ENCODE data around the gene ABCA7.
"Not testable (repeated sequence)": the region's sequence is repeated elsewhere in the genome, so short reads cannot be mapped to it uniquely, and the experiment has no call there.

ABCA7 gene

DNA sequence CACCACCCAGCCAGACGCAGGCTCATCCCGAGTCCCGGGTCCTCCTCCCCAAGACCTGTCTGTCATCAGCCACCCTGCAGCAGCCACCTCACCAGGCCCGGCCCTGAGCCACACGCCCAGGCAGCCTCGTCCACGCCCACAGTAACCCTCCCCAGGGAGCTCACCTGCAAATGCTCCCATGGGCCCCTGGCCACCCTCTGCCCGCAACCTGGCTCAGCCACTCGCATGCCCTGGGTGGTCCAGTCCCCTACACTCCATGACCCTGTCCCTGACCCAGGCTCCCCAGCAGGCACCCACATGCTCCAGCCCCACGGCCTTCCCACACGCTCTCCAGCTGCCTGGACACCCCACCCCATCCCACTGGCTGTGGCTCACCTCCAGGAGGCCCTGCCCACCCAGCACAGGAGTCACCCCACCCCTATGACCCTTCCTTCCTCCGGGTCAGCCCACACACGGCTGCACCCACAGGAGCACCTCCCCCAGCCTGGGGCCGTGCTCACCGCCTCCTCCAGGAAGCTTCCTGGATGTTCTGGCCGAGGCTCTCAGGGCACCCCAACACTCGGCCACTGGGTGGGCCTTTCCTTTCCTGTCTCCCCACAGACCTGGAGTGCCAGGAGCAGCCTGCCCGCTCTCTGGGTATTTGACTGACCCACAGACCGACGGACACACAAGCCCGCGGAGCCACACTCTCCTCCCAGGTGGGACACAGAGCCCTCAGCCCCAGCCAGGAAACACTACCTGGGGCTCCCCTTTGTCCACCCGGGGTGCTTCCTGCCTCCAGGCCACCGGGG is 22.6 kb upstream of the ABCA7 start:
- DNase-seq (ENCODE audit: low read depth in 1 of 2, low spot score in 1 of 2), result no peak

DNA sequence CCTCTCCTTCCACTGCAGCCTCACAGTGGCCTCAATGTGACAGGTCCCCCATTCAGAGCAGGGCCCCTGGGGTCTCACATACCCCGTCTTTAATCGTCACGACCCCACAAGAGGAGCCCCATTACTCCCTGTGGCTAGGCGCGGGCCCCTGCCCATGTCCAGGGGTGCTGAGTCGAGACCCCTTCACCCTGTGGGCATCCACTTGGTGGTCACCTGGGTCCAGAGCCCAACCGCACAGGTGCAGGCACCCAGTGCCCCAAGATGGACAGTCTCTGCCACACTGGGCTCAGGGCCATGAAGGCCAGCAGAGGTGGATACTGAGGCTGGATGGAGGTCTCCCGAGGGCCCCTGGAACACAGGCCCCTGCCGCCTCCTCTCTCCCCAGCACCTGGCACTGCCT is 22.0 kb upstream of the ABCA7 start:
- DNase-seq (ENCODE audit: low read depth in 1 of 2, low spot score in 1 of 2), result no peak

DNA sequence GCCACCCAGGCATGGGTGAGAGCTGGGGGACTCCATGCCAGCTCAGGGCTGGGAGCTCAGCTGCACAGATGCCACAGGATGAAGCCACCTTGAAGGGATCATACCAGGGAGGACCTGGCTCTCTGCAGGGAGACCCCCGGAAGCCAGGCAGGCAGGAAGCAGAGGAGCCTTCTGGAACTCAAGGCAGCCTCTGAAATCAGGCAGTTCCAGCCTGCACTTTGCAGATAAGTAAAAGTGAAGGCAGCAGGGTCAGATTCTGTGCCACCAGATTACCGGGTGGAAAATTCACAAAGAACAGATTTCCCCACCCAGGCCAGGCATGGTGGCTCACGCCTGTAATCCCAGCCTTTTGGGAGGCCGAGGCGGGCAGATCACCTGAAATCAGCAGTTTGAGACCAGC is 21.5 kb upstream of the ABCA7 start:
- no peak for DNase-seq (ENCODE audit: low read depth in 1 of 2, low spot score in 1 of 2)

DNA sequence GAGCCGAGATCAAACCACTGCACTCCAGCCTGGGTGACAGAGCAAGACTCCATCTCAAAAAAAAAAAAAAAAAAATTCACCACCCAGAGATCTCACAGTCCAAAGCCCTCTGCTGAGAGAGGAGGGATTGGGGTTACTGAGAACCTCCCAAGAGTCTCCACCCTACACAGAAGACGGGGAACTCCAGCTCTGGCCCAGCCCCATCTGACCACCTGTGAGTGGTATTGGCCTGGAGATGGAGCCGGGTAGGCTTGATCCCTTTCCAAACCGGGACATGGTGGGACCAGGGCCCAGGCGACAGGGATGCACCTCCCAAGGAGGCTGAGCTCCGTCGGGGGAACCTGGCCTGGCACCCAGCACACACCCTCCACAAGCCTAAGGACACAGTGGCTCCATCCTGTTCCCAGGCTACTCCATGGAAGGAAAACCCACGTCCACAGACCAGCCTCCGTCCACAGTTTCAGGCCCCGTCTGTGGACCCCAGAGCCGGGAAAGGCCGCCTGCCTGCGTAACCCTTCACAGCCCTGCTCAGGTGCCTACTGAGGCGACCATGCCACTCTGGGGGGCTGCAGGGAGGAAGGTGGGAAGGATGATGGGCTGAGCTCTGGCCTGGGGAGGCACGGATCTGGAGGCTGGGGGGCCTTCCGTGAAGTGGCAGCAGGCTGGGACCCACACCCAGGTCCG is 20.8 kb upstream of the ABCA7 start:
- DNase-seq (ENCODE audit: low read depth in 1 of 2, low spot score in 1 of 2), result no peak

DNA sequence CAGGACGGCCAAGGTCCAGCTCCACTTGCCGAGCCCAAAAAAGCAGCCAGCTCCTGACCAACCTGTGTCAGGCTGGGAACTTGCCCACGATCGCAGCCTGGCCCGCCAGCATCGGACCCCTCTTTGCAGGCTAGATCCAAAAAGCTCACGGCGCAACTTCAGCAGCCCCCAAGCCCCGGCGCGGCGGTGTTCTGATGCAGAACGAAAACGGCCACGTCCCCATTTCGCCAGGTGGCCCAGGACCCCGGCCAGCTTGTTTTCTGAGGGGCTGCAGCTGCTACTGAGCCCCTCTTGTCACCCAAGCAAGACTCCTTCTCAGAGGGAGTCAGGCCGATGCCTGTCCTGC is 20.3 kb upstream of the ABCA7 start:
- no peak for DNase-seq (ENCODE audit: low read depth in 1 of 2, low spot score in 1 of 2)

DNA sequence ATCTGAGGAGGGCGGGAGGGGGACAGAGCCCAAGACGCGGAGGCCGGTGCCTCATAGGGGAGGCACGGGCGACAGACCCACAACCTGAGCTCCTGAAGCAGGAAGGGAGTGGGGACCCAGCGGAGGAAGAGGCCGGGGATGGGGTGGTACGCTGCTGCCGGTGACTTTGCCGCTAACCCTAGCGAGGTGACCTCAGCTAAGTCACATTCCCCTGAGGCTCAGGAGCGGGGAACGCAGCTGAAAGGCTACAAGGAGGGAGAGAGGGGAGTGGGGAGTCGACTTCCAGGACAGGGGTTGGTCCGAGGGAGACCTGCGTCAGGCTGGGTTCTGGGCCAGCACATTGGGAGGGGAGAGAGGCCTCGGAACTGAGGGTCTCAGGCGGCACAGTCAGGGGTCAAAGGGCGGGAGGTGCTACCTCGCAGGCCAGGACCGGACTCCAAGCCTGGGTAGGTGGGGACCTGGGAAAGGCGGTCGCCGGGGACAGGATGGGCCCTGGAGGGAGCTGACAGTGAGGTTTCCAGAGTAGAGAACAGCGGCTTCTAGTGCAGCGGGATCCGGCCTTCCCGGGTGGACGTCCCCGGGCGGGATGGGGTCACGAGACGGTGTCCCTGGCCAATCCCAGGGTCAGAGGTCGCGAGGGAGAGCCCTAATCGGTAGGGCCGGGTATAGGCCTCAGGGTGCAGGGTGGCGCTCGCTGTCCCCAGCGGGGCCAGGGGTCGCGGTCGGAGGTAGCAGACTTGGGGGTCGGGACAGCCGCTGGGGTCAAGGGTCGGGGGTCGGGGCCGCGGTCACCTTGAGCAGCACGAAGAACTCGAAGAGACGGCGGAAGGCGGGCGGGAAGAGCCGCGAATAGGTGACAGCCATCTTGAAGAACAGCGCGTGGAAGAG is 19.7 kb upstream of the ABCA7 start:
- no peak for DNase-seq (ENCODE audit: low read depth in 1 of 2, low spot score in 1 of 2)

DNA sequence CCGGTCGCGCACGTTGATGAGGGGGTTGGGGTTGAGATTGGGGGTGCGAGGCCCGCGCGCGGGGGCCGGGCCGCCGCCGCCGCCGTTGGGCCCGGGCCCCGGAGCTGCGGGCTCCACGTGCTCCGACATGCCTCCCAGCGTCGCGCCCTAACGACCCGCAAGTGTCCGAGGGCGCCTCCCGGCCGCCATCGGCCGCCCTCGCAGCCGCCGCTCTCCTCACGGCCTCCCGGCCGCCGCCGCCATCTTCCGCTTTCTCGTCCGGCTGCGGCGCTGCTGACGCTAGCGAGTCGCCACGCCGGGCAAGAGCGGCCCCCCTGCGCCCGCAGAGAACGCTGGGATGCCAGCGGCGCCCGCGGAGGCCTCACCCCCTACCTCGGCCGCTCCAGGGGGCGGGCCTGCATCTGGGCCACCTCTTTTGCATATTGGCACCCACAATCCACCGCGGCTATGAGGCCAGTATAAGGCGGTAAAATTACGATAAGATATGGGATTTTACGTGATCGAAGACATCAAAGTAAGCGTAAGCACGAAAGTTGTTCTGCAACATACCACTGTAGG is 19.0 kb upstream of the ABCA7 start, which contains the start of gene TMEM259:
Gene TMEM259 (minus strand): TSS at position 256 of the 558 bp plus-strand sequence. CDS start 127 bp downstream, at position 129.
- DNase-seq (ENCODE audit: low read depth in 1 of 2, low spot score in 1 of 2), result peak; percentile 91 to 95

DNA sequence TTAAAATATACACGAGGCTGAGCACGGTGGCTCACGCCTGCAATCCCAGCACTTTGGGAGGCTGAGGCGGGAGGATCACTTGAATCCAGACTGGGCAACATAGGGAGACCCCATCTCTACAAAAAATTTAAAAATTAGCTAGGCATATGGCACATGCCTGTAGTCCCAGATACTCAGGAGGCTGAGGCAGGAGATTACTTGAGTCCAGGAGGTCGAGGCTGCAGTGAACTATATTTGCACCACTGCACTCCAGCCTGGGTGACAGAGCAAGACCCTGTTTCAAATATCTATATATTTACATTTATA is 16.1 kb upstream of the ABCA7 start:
- DNase-seq (ENCODE audit: low read depth in 1 of 2, low spot score in 1 of 2), result not testable (repeated sequence)

DNA sequence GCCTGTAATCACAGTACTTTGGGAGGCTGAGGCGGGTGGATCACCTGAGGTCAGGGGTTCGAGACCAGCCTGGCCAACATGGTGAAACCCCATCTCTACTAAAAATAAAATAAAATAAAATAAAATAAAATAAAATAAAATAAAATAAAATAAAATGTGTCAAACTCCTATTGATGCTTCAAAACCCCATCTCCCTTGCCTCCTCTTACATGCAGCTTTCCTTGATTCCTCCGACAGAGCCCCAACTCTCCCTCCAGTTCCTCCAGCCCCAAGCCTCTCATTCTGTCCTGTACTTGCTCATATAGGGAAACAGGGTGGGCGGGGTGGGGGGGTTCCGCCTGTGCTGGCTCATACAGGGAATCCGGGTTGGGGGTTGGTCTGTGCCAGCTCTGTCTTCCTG is 14.8 kb upstream of the ABCA7 start:
- not testable (repeated sequence) for DNase-seq (ENCODE audit: low read depth in 1 of 2, low spot score in 1 of 2)

DNA sequence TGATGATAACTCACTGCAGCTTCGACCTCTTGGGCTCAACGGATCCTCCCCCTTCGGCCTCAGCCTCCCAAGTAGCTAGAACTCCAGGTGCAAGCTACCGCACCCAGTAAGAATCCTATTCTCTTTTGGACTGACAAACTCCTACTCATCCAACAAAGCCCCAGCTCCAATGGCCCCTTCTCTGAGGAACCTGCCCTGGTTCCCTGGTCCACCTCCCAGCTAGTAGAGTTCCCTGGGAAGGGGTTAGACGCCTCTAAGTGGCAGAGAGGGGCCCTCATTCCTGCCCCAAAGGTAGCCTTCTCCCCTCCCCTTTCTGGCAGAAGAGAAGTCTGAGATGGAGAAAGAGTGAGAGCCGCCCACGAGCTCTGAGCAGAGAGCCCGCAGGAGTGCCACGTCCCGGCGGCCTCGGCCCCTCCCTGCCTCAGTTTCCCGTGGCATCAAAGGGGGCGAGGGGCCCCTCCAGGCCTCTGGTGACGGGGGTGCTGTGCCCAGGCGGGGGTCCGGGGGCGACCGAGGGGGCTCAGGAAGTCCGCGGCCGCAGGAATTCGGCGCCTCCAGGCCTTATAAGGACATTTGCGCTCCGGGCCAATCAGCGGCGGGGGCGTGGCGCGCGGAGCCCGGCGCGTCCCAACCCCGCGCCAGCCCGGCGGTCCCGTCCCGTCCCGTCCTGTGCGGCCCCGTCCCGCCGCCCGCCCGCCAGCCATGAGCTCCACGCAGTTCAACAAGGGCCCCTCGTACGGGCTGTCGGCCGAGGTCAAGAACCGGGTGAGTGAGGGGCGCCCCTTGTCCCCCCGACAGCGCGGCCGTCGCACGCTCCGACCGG is 13.7 kb upstream of the ABCA7 start, which contains the start of gene CNN2:
Gene CNN2 (plus strand): TSS at position 649 of the 823 bp plus-strand sequence. CDS start 54 bp downstream, at position 703.
- peak in 1 of 2 donors; percentile 49 for DNase-seq (ENCODE audit: low read depth in 1 of 2, low spot score in 1 of 2)

DNA sequence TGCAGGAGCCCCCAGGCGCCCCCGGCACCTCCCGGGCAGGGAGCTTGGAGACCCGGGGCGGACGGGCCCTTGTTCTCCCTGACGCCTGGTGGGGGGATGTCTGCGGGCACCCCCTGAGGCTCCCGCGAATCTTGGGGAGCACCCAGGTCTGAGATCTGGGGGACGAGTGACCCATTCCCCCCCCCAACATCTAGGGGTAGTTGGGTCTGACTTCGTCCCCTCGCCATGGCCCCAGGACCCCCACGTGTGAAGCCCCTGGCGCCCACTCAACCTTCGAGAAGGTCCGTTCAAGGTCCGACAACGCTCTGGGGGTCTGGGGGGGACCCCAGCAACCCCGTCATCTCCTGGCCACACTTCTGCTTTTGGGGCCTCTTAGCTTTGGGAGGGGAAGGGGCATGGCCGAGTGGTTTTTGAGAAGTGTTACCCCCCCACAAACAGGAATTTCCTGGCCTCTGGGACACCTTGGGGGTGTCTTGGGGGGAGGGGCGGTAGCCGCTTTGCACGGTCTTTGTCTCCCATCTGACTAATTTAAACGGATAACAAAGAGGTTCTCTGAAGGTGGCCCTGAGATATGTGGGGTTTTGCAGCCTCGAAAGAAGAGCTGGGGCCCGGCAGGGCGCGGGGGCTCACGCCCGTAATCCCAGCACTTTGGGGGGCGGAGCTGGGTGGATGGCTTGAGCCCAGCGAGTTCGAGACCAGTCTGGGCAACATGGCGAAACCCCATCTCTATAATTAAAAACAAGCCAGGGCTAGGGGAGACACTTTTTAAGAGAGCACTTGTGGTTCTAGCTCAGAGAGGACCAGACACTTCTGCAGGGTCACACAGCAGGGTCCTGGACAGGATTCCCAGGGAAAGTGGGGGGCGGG is 12.9 kb upstream of the ABCA7 start:
- no peak for DNase-seq (ENCODE audit: low read depth in 1 of 2, low spot score in 1 of 2)

DNA sequence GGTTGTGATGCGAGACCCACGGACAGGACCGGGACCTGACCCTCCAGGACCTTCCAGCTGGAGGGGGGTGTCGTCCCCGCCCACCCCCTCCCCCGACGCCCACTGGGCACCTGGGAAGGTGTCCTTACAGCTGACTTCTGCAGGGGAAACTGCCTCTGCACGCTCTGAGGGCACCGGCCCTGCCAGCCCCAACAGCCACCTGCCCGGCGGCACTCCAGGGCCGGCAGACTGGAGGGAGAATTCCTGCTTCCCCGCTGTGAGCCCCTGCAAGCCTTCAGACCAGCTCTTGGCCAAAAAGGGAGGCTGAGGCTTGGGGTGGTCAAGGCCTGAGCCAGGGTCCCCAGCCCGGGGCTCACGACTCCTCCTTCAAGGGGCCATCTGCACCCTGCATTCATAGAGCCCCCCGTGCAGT is 12.3 kb upstream of the ABCA7 start:
- DNase-seq (ENCODE audit: low read depth in 1 of 2, low spot score in 1 of 2), result no peak

DNA sequence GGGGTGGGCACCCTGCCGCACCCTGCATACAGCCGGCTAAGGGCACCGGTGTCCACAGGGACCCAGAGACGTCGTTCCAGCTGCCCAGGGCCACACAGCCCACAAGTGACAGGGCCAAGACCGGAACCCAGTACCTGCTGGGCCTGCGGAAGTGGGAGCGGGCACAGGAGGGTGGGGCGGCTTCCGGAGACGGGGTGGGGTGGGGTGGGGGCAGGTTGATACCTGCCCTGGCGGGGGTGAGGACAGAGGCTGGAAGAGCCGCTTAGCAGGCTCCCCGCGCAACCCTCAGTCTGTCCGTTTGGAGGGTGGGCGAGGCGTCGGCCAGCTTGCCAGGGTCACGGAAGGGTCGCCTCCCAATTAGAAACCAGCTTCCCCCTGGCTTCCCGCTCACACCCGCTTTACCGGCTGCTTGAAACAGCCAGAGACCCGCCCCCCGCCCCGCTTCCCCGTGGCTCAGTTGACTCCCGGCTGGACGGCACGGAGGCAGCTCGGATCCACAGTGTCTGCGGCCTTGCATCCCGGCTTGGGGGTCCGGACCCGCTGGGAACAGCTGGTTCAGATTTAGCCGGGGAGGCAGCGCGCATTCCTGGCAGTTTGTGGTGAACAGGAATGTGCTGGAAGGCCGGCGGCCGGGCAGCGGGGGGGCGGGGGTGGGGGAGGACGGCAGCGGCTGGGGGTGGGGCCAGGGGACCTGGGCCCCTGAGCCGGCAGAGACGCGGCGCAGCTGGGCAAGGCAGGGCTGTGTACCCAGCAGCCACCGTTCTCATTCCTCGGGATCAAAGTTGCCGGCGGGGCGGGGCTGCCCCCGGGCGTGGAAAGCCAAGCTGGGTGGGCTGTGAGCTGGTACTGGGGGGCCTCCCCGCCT is 11.6 kb upstream of the ABCA7 start:
- DNase-seq (ENCODE audit: low read depth in 1 of 2, low spot score in 1 of 2), result peak in 1 of 2 donors; percentile 19

DNA sequence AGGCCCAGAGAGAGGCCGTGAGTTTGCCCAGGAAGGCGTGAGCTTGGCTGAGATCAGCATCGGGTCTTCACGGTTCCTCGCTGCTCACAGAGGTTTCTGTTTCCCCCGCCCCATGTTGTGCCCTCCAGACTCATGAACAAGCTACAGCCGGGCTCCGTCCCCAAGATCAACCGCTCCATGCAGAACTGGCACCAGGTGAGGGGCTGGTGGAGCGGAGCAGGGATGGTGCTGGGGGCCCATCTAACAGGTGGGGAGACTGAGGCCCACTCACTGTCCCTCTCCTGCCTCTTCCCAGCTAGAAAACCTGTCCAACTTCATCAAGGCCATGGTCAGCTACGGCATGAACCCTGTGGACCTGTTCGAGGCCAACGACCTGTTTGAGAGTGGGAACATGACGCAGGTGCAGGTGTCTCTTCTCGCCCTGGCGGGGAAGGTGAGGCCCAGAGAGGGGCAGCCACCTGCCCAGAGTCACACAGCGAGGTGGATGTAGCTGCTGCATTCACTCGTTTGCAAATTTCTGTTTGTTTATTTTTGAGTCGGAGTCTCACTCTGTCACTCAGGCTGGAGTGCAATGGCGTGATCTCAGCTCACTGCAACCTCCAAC is 7.5 kb upstream of the ABCA7 start:
- DNase-seq (ENCODE audit: low read depth in 1 of 2, low spot score in 1 of 2), result no peak

DNA sequence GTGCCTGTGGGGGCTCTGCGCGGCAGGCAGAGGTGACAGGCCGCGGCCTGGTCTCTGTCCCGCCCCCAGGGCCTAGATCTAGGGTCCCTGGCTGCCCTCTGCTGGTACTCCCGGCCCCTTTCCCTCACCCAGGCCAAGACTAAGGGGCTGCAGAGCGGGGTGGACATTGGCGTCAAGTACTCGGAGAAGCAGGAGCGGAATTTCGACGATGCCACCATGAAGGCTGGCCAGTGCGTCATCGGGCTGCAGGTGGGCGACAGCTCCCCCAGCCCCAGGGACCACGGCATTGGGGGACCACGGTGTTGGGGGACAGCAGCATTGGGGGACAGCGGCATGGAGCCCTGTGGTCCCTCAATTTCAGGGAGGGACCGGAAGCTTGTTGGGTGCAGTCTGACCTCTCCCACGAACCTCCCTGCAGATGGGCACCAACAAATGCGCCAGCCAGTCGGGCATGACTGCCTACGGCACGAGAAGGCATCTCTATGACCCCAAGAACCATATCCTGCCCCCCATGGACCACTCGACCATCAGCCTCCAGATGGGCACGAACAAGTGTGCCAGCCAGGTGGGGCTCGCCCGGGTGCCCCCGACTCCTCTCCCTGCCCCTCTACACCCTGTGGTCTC is 3.8 kb upstream of the ABCA7 start:
- no peak for DNase-seq (ENCODE audit: low read depth in 1 of 2, low spot score in 1 of 2)

DNA sequence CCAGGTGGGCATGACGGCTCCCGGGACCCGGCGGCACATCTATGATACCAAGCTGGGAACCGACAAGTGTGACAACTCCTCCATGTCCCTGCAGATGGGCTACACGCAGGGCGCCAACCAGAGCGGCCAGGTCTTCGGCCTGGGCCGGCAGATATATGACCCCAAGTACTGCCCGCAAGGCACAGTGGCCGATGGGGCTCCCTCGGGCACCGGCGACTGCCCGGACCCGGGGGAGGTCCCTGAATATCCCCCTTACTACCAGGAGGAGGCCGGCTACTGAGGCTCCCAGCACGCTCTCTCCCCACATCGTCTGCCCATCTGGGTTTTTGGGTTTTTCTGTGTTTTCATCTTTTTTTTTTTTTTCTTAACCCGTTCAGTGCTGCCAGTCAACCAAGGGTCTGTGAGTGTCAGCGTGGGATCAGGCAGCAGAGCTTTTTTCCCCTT is 2.3 kb upstream of the ABCA7 start:
- no peak for DNase-seq (ENCODE audit: low read depth in 1 of 2, low spot score in 1 of 2)

DNA sequence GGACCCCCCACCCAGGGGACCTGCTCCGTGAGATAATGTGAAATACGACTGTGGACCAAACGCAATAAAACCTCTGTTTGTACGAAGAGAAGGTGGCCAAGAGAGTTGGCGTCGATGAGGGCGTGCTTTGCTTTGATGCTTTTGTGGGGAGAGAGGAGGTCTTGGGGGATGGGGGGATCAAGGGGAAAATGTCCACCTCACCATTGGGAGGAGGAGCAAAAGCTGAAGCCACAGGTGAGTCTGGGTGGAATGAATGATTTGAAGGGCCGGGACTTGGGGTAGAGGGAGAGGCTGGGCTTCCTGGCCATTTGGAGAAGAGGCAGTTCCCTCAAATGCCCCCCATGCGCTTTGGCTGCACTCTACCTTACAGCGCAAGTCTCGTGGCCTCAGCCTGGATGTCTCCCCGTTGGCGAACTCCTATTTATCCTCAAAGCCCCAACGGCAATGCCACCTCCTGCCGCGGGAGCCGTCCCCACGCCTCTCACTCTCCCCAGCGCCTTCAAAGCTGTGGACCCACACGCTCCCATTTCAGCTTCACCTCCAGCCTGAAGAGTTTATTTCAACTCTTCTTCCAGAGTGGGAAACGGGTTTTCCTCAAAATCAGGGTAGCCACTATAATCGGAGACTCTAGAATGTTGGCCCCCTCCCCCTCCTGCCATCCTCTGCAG is 795 bp upstream of the ABCA7 start:
- DNase-seq (ENCODE audit: low read depth in 1 of 2, low spot score in 1 of 2), result no peak
